ENCODE data around the gene NHLH1.

The NHLH1 gene

GRCh38 chr1:160399544-160400222 lies 32.8 kb downstream of the NHLH1 start:
- H3K9ac ChIP-seq (ENCODE audit: low read depth, low read length), result peak overlapping the region; percentile 83
- TF ChIP-seq CTCF (IDR thresholded peaks at IDR 0.05; ENCODE audit: borderline replicate concordance, extremely low read depth, low read length, poor library complexity, severe bottlenecking) (no peak), EZH2 (IDR thresholded peaks at IDR 0.05; ENCODE audit: borderline replicate concordance, low read depth, low read length, severe bottlenecking) (no peak)
- peaks cover 24% of the 10 kb centered on the region for H3K4me1 ChIP-seq (ENCODE audit: insufficient read depth, low read length)
- DNase-seq (no peak), ATAC-seq (ENCODE audit: insufficient read depth, low read depth) (no peak)
- H3K27me3 ChIP-seq (ENCODE audit: insufficient read depth, low read length, poor library complexity), result no peaks in the 10 kb centered on the region
- H3K4me2 ChIP-seq (ENCODE audit: insufficient read depth, low read length), result peak overlapping the region; percentile 97
- peak overlapping the region; percentile 56 to 83; a peak in 3 of 4 replicates for H3K4me3 ChIP-seq (ENCODE audit: low read depth in 1 of 2, low read length in 2 of 2)
- H2AFZ ChIP-seq (ENCODE audit: low read depth, low read length), result peak overlapping the region; percentile 92
- H3K36me3 ChIP-seq (ENCODE audit: insufficient read depth, low read length), result no peaks in the 10 kb centered on the region
- H3K9me3 ChIP-seq (ENCODE audit: insufficient read depth, low read length, severe bottlenecking), result no peaks in the 10 kb centered on the region
- peak overlapping the region; percentile 76 for H3K27ac ChIP-seq (ENCODE audit: low read length)
- H3K79me2 ChIP-seq (ENCODE audit: insufficient read depth, low read length), result peaks cover 3% of the 10 kb centered on the region; the same call in 1 of the 2 replicates
- no peaks in the 10 kb centered on the region for H4K20me1 ChIP-seq (ENCODE audit: insufficient read depth, low read length)

DNA sequence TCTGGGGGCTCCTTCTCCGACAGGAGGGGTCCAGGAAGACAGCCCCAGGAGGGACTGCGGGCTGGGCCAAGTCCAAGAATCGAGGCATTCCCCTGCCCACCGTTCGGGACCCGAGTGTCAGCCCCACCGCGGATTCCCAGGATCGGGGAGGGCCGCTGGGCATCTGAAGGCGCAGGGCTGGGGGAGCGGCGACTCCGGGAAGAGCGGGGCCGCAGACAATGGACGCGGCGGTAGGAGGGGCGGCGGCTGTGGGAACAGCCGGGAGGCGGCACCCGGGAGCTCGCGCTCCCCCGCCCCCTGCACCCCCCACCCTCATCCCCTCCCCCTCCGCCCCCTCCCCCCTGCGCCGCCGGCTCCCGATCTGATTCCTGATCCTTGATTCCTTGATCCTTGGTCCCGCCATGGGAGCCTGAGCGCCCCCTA lies 33.4 kb downstream of the NHLH1 start, which contains the start of gene VANGL2:
VANGL2 (plus strand) TSS at position 342 of the 423 bp plus-strand sequence. CDS start 15,274 bp downstream, outside the sequence.
- DNase-seq, result peak; percentile 76
- H3K27ac ChIP-seq (ENCODE audit: low read length), result peak within 1 kb of the TSS; percentile 76
- H3K4me2 ChIP-seq (ENCODE audit: insufficient read depth, low read length), result peak within 1 kb of the TSS; percentile 97

DNA sequence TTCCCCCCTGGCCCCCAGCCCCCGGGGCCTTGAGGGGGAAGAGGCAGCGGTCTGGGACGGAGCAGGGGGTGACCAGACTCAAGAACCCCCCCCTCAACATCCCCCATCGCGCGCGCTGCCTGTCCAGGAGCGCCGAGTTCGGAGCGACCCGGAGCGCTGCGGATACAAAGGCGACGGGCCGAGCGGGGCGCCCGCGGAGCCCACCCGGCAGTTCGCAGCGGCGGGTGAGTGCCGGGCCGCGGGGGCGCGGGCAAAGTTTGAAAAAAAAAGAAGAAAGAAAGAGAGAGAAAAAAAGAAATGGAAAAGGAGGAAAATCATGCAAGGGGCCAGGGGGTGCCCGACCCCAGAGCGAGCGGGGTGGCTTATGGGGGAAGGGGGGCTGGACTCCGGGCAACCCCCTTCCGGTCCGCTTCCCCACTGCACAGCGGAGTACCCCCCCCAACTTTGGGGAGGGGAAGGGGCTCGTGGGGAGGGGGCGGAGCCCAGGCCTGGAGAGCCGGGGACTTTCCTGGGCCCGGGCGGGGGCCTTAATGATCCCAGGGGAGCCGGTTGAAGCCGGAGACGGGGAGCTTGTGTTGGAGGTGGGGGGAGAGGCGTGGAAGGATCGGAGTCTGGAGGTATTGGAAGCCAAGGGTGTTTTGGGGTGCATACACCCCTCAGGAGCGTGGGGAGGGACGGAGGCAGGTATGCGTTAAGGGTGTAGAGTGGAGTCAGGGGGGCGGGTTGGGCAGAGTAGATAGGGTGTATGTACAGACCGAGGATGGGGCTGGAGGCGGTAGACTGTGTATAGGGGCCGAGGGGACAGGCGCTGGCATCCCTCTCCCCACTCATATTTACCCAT lies 34.0 kb downstream of the NHLH1 start:
- no peaks in the 10 kb centered on the region for H3K9me3 ChIP-seq (ENCODE audit: insufficient read depth, low read length, severe bottlenecking)
- peaks cover 24% of the 10 kb centered on the region for H3K4me1 ChIP-seq (ENCODE audit: insufficient read depth, low read length)
- peak; percentile 62 for ATAC-seq (ENCODE audit: insufficient read depth, low read depth)
- H3K4me2 ChIP-seq (ENCODE audit: insufficient read depth, low read length), result peak overlapping the region; percentile 97
- H3K9ac ChIP-seq (ENCODE audit: low read depth, low read length), result peak overlapping the region; percentile 83
- H2AFZ ChIP-seq (ENCODE audit: low read depth, low read length), result peak overlapping the region; percentile 84
- H4K20me1 ChIP-seq (ENCODE audit: insufficient read depth, low read length), result no peaks in the 10 kb centered on the region
- peaks cover 3% of the 10 kb centered on the region; the same call in 1 of the 2 replicates for H3K79me2 ChIP-seq (ENCODE audit: insufficient read depth, low read length)
- peak overlapping the region; percentile 58 for H3K27ac ChIP-seq (ENCODE audit: low read length)
- peak; percentile 56 for DNase-seq
- TF ChIP-seq EZH2 (IDR thresholded peaks at IDR 0.05; ENCODE audit: borderline replicate concordance, low read depth, low read length, severe bottlenecking) (no peak), CTCF (IDR thresholded peaks at IDR 0.05; ENCODE audit: borderline replicate concordance, extremely low read depth, low read length, poor library complexity, severe bottlenecking) (no peak)
- H3K36me3 ChIP-seq (ENCODE audit: insufficient read depth, low read length), result no peaks in the 10 kb centered on the region
- H3K27me3 ChIP-seq (ENCODE audit: insufficient read depth, low read length, poor library complexity), result no peaks in the 10 kb centered on the region
- peak overlapping the region; percentile 81 to 83 for H3K4me3 ChIP-seq (ENCODE audit: low read depth in 1 of 2, low read length in 2 of 2)

More for the DNA sequence above, 33.4 kb downstream of the NHLH1 start, which contains the start of gene VANGL2:
- Histone ChIP-seq H3K36me3 (ENCODE audit: insufficient read depth, low read length) (no peaks in the 10 kb centered on the region), H3K79me2 (ENCODE audit: insufficient read depth, low read length) (peaks cover 3% of the 10 kb centered on the region; the same call in 1 of the 2 replicates), H3K9ac (ENCODE audit: low read depth, low read length) (peak within 1 kb of the TSS; percentile 83), H2AFZ (ENCODE audit: low read depth, low read length) (peak within 1 kb of the TSS; percentile 92), H4K20me1 (ENCODE audit: insufficient read depth, low read length) (no peaks in the 10 kb centered on the region), H3K27me3 (ENCODE audit: insufficient read depth, low read length, poor library complexity) (no peaks in the 10 kb centered on the region), H3K4me1 (ENCODE audit: insufficient read depth, low read length) (peaks cover 24% of the 10 kb centered on the region), H3K9me3 (ENCODE audit: insufficient read depth, low read length, severe bottlenecking) (no peaks in the 10 kb centered on the region), H3K4me3 (ENCODE audit: low read depth in 1 of 2, low read length in 2 of 2) (peak within 1 kb of the TSS; percentile 81 to 83)
- no peak for TF ChIP-seq EZH2 (IDR thresholded peaks at IDR 0.05; ENCODE audit: borderline replicate concordance, low read depth, low read length, severe bottlenecking)
- TF ChIP-seq CTCF (IDR thresholded peaks at IDR 0.05; ENCODE audit: borderline replicate concordance, extremely low read depth, low read length, poor library complexity, severe bottlenecking), result no peak
- ATAC-seq (ENCODE audit: insufficient read depth, low read depth), result peak; percentile 63

Data from DND-41 (cell line).